Measurements from ENCODE around the gene RIPK1. TPM values are rescaled to one million over a fixed set of nuclear protein-coding genes. Genes with fewer than 3 reads are reported as not detected.

Gene RIPK1
- total RNA-seq, 1 donor from 2014 or later = 10.6 TPM

DNA sequence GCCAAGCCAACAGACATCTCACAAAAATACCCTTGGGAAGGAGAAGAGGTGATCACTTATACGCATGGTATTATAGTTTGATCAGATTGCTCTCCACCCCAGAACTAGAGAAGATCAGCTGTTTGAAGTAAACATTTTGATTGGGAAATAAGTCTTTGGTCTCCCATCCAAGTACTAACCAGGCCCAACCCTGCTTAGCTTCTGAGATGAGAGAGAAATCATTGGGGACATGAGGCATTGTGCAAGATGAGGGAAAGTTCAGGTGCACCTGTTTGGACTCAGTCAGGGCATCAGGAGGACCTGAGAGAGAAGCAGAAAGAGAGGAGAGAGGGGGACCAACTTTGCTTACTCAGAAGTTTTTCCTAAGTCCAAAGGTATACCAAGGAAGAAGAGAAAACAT, 11.4 kb downstream of the RIPK1 start:
- H3K27me3 Mint-ChIP-seq (ENCODE audit: unreplicated experiment) = no peaks in the 10 kb centered on the region
- H3K27ac Mint-ChIP-seq (ENCODE audit: unreplicated experiment) = no peak overlapping the region
- H3K36me3 Mint-ChIP-seq (ENCODE audit: unreplicated experiment) = peaks cover 29% of the 10 kb centered on the region
- H3K9me3 Mint-ChIP-seq (ENCODE audit: unreplicated experiment) = peaks cover 3% of the 10 kb centered on the region
- H3K4me3 Mint-ChIP-seq (ENCODE audit: unreplicated experiment) = peak overlapping the region; percentile 21
- H3K4me1 Mint-ChIP-seq (ENCODE audit: low read depth, unreplicated experiment) = no peaks in the 10 kb centered on the region
- TF ChIP-seq, protein P1, sequence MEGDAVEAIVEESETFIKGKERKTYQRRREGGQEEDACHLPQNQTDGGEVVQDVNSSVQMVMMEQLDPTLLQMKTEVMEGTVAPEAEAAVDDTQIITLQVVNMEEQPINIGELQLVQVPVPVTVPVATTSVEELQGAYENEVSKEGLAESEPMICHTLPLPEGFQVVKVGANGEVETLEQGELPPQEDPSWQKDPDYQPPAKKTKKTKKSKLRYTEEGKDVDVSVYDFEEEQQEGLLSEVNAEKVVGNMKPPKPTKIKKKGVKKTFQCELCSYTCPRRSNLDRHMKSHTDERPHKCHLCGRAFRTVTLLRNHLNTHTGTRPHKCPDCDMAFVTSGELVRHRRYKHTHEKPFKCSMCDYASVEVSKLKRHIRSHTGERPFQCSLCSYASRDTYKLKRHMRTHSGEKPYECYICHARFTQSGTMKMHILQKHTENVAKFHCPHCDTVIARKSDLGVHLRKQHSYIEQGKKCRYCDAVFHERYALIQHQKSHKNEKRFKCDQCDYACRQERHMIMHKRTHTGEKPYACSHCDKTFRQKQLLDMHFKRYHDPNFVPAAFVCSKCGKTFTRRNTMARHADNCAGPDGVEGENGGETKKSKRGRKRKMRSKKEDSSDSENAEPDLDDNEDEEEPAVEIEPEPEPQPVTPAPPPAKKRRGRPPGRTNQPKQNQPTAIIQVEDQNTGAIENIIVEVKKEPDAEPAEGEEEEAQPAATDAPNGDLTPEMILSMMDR (IDR thresholded peaks at IDR 0.05; ENCODE audit: partially characterized antibody, unreplicated experiment) = no peak
- no peak for DNase-seq

- Mint-ChIP-seq H3K4me3 (ENCODE audit: unreplicated experiment) (no peak overlapping the region), H3K27ac (ENCODE audit: unreplicated experiment) (no peak overlapping the region), H3K27me3 (ENCODE audit: unreplicated experiment) (no peaks in the 10 kb centered on the region), H3K36me3 (ENCODE audit: unreplicated experiment) (peaks cover 36% of the 10 kb centered on the region), H3K9me3 (ENCODE audit: unreplicated experiment) (peaks cover 2% of the 10 kb centered on the region), H3K4me1 (ENCODE audit: low read depth, unreplicated experiment) (no peaks in the 10 kb centered on the region)
- TF ChIP-seq, protein P1 (IDR thresholded peaks at IDR 0.05; ENCODE audit: partially characterized antibody, unreplicated experiment) = no peak
- DNase-seq = no peak
These were observed 13.7 kb downstream of the RIPK1 start for GRCh38 chr6:3081960-3082359.

DNA sequence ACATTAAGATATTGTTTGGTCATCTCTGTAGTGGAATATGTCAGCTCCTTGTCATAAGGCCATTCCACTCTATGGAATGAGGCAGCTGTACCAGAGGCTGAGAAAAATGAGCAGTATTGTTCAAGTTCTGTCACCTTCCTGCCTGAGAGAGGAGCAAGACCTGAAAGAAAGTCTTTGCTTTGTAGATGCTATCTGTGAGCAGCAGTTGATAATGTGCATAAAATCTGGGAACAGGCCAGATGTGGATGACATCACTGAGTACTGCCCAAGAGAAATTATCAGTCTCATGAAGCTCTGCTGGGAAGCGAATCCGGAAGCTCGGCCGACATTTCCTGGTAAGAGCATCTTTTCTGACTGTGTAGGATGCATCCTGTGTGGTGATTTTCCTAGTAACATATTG, 16.8 kb downstream of the RIPK1 start:
- Mint-ChIP-seq H3K27me3 (ENCODE audit: unreplicated experiment) (peaks cover 4% of the 10 kb centered on the region), H3K9me3 (ENCODE audit: unreplicated experiment) (peaks cover 5% of the 10 kb centered on the region), H3K27ac (ENCODE audit: unreplicated experiment) (no peak overlapping the region), H3K36me3 (ENCODE audit: unreplicated experiment) (peaks cover 36% of the 10 kb centered on the region), H3K4me3 (ENCODE audit: unreplicated experiment) (no peak overlapping the region), H3K4me1 (ENCODE audit: low read depth, unreplicated experiment) (peaks cover 7% of the 10 kb centered on the region)
- DNase-seq = no peak
- TF ChIP-seq, protein P1 (IDR thresholded peaks at IDR 0.05; ENCODE audit: partially characterized antibody, unreplicated experiment) = no peak

DNA sequence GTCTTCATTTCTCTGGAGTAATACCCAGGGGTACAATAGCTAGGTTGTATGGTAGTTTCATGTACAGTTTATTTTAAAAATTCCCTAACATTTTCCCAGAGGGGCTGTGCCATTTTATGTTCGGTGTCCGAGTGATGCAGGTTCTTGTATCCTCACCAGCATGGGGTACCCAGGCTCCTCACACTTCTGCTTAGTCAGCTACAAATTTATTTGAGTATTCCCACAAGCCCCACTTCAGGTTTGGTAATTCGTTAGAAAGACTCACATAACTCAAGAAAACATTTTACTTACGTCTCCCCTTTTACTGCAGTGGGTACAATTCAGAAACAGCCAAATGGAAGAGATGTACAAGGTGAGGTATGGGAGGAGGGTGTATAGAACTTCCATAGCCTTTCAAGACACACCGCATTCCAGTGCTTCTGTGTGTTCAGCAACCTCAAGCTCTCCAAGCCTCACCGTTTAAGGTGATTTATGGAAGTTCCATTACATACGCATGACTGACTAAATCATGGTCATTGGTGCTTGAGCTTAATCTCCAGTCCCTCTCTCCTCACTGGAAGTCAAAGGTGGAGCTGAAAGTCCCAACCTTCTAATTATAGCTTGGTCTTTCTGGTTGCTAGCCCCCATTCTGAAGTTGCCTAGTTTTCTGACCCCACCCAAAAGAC, 18.1 kb downstream of the RIPK1 start:
- TF ChIP-seq, protein P1 (IDR thresholded peaks at IDR 0.05; ENCODE audit: partially characterized antibody, unreplicated experiment) = no peak
- H3K4me3 Mint-ChIP-seq (ENCODE audit: unreplicated experiment) = no peak overlapping the region
- H3K27me3 Mint-ChIP-seq (ENCODE audit: unreplicated experiment) = peaks cover 7% of the 10 kb centered on the region
- H3K36me3 Mint-ChIP-seq (ENCODE audit: unreplicated experiment) = peaks cover 42% of the 10 kb centered on the region
- DNase-seq = no peak
- peaks cover 7% of the 10 kb centered on the region for H3K9me3 Mint-ChIP-seq (ENCODE audit: unreplicated experiment)
- peaks cover 9% of the 10 kb centered on the region for H3K4me1 Mint-ChIP-seq (ENCODE audit: low read depth, unreplicated experiment)
- H3K27ac Mint-ChIP-seq (ENCODE audit: unreplicated experiment) = no peak overlapping the region

DNA sequence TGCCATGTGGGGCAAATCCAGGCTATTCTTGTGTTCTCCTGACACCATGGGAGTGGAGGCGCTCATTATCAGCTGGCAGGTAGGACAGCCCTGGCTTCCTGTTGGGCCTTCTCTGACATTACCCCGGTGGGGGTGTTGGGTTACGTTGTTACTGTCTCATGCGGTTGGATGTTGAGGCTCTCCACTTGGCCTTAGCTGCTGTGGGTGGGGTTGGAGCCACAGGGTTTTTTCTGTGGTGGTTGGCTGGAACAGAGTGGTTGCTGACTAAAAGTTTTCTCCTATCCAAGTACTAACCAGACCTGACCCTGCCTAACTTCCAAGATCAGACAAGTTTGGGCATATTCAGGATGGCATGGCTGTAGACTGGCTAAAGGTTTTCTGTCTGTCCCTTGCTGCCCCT, 20.2 kb downstream of the RIPK1 start:
- Mint-ChIP-seq H3K4me1 (ENCODE audit: low read depth, unreplicated experiment) (peaks cover 9% of the 10 kb centered on the region), H3K27ac (ENCODE audit: unreplicated experiment) (no peak overlapping the region), H3K27me3 (ENCODE audit: unreplicated experiment) (peaks cover 7% of the 10 kb centered on the region), H3K4me3 (ENCODE audit: unreplicated experiment) (no peak overlapping the region), H3K9me3 (ENCODE audit: unreplicated experiment) (peaks cover 7% of the 10 kb centered on the region), H3K36me3 (ENCODE audit: unreplicated experiment) (peaks cover 32% of the 10 kb centered on the region)
- TF ChIP-seq, protein P1 (IDR thresholded peaks at IDR 0.05; ENCODE audit: partially characterized antibody, unreplicated experiment) = no peak
- no peak for DNase-seq
